ENCODE data around the gene GPATCH2.
"Not testable (repeated sequence)": the region's sequence is repeated elsewhere in the genome, so short reads cannot be mapped to it uniquely, and the experiment has no call there.

DNA sequence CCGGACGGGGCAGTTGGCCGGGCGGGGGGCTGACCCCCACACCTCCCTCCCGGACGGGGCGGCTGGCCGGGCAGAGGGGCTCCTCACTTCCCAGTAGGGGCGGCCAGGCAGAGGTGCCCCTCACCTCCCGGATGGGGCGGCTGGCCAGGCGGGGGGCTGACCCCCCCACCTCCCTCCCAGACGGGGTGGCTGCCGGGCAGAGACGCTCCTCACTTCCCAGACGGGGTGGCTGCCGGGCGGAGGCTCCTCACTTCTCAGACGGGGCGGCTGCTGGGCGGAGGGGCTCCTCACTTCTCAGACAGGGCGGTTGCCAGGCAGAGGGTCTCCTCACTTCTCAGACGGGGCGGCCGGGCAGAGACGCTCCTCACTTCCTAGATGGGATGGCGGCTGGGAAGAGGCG is 107.0 kb downstream of the GPATCH2 start:
- TF ChIP-seq, protein P1, sequence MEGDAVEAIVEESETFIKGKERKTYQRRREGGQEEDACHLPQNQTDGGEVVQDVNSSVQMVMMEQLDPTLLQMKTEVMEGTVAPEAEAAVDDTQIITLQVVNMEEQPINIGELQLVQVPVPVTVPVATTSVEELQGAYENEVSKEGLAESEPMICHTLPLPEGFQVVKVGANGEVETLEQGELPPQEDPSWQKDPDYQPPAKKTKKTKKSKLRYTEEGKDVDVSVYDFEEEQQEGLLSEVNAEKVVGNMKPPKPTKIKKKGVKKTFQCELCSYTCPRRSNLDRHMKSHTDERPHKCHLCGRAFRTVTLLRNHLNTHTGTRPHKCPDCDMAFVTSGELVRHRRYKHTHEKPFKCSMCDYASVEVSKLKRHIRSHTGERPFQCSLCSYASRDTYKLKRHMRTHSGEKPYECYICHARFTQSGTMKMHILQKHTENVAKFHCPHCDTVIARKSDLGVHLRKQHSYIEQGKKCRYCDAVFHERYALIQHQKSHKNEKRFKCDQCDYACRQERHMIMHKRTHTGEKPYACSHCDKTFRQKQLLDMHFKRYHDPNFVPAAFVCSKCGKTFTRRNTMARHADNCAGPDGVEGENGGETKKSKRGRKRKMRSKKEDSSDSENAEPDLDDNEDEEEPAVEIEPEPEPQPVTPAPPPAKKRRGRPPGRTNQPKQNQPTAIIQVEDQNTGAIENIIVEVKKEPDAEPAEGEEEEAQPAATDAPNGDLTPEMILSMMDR (IDR thresholded peaks at IDR 0.05; ENCODE audit: low read depth, low read length): not testable (repeated sequence)
- TF ChIP-seq EZH2phosphoT487 (IDR thresholded peaks at IDR 0.05; ENCODE audit: low read depth): not testable (repeated sequence)

Measured in OCI-LY3 (cell line).